GM23248 (cell line): ENCODE results near the gene EVC. TPM values are rescaled to one million over a fixed set of nuclear protein-coding genes. Genes with fewer than 3 reads are reported as not detected.
A peak's percentile ranks its signal among the peaks of the same experiment; 100 is the strongest.

Source experiments
- DNase-seq: peaks from one replicate; pipeline ENCODE4 v3.0.0-alpha.2; 2015
- H2AFZ ChIP-seq: fragments of 200-600 bp; sonication (generic); 2 replicates; pipeline ENCODE4 v1.6.1; 2016; ENCODE audit warnings: antibody characterized with exemption
- H3F3A ChIP-seq: fragments of 200-600 bp; sonication (generic); 2 replicates; pipeline ENCODE4 v1.6.1; 2016; ENCODE audit warnings: mild to moderate bottlenecking, antibody characterized with exemption, mixed run types; ENCODE audit not compliant: insufficient read depth
- H3K27ac ChIP-seq: fragments of 200-600 bp; sonication (generic); 2 replicates; pipeline ENCODE4 v1.5.1; 2016; ENCODE audit warnings: mild to moderate bottlenecking
- H3K27me3 ChIP-seq: fragments of 200-600 bp; sonication (generic); replicated peaks from 2 replicates; pipeline ENCODE4 v1.6.1; 2016; ENCODE audit warnings: mild to moderate bottlenecking; ENCODE audit not compliant: insufficient read depth
- H3K36me3 ChIP-seq: fragments of 200-600 bp; sonication (generic); 2 replicates; pipeline ENCODE4 v1.6.1; 2016; ENCODE audit warnings: low read depth, mild to moderate bottlenecking
- H3K4me1 ChIP-seq: fragments of 200-600 bp; sonication (generic); 2 replicates; pipeline ENCODE4 v1.6.1; 2016; ENCODE audit warnings: mild to moderate bottlenecking; ENCODE audit not compliant: insufficient read depth
- H3K4me2 ChIP-seq: fragments of 200-600 bp; sonication (generic); one replicate; pipeline ENCODE4 v1.6.1; 2016; ENCODE audit warnings: mild to moderate bottlenecking; ENCODE audit not compliant: unreplicated experiment
- H3K4me3 ChIP-seq: fragments of 200-600 bp; sonication (generic); 2 replicates; pipeline ENCODE4 v1.5.1; 2016; ENCODE audit warnings: mild to moderate bottlenecking
- H3K79me2 ChIP-seq: fragments of 200-600 bp; sonication (generic); 2 replicates; pipeline ENCODE4 v1.6.1; 2016; ENCODE audit warnings: mild to moderate bottlenecking; ENCODE audit not compliant: insufficient read depth
- H3K9ac ChIP-seq: fragments of 200-600 bp; sonication (generic); 2 replicates; pipeline ENCODE4 v1.6.1; 2016; ENCODE audit warnings: mild to moderate bottlenecking
- H3K9me2 ChIP-seq: fragments of 200-600 bp; sonication (generic); 2 replicates; pipeline ENCODE4 v1.6.1; 2016; ENCODE audit warnings: mixed run types, mild to moderate bottlenecking, moderate library complexity; ENCODE audit not compliant: insufficient read depth
- H3K9me3 ChIP-seq: fragments of 200-600 bp; sonication (generic); one replicate; pipeline ENCODE4 v1.6.1; 2017; ENCODE audit warnings: low read depth
- H4K20me1 ChIP-seq: fragments of 200-600 bp; sonication (generic); 2 replicates; pipeline ENCODE4 v1.6.0; 2016; ENCODE audit not compliant: insufficient read depth
- EZH2 ChIP-seq: fragments of 200-600 bp; sonication (generic); IDR thresholded peaks from 2 replicates; pipeline ENCODE4 v1.6.1; 2018; ENCODE audit warnings: antibody characterized with exemption, mild to moderate bottlenecking; ENCODE audit not compliant: insufficient read depth, poor library complexity, severe bottlenecking
- EZH2phosphoT487 ChIP-seq: fragments of 200-600 bp; sonication (generic); IDR thresholded peaks from 2 replicates; pipeline ENCODE4 v1.6.1; 2018; ENCODE audit warnings: antibody characterized with exemption, moderate library complexity, mild to moderate bottlenecking, low read depth; ENCODE audit not compliant: insufficient read depth
- WGBS, 2 experiments: methylation state at CpG; one replicate each; pipeline ENCODE4 v1.1.6; 2015 to 2017; ENCODE audit warnings: low lambda C conversion rate in 2 of 2, low coverage in 1 of 2; ENCODE audit errors: missing lambda C conversion rate in 2 of 2; 5-methylcytosine and 5-hydroxymethylcytosine counted together
- in situ Hi-C: fragments of 300-500 bp; cut with MboI; formaldehyde crosslinking; loops from 2 replicates; pipeline ENCODE4 v1.15.0; 2020
- polyA plus RNA-seq: library from polyadenylated mRNA; unstranded; fragments of >200 nt; fragmentation: Nextera tagmentation; extraction: Ambion mirVana; gene quantifications from 2 replicates; pipeline ENCODE4 v1.2.1, GENCODE V29; 2016
- total RNA-seq: library from RNA; depleted of rRNA; stranded (reverse); fragments of >200 nt; shearing (Covaris generic); gene quantifications from 2 replicates; pipeline ENCODE4 v1.2.3, GENCODE V29; 2014

The EVC gene
- total and polyA plus RNA-seq, 2 experiments from 2014 or later, result 4.0 to 56.2 TPM

DNA sequence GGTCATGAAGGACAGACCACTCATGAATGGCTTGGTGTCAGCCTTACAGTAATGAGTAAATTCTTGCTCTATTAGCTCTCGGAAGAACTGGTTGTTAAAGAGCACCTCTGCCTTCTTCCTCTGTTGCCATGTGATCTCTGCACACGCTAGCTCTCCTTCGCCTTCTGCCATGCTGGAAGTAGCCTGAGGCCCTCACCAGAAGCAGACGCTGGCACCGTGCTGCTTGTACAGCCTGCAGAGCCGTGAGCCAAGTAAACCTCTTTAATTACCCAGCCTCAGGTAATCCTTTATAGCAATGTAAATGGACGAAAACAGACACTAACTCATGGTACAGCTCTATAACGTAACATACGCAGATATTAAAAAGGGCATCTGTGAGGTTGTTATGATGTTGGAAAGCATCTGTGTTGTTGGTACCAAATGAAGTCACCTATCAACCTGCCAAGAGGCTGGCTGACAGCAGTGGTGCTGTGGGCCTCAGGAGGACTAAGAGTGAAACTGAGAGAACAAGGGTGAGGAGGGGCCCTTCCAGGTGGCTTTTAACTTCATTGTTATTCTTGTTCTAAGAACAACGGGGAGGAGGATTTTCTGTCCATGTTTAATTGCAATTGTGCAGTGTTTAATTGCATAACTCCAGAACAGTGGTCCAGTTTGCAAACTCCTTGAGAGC, 112.7 kb downstream of the EVC start:
- H4K20me1 ChIP-seq, result no peaks in the 10 kb centered on the region

DNA sequence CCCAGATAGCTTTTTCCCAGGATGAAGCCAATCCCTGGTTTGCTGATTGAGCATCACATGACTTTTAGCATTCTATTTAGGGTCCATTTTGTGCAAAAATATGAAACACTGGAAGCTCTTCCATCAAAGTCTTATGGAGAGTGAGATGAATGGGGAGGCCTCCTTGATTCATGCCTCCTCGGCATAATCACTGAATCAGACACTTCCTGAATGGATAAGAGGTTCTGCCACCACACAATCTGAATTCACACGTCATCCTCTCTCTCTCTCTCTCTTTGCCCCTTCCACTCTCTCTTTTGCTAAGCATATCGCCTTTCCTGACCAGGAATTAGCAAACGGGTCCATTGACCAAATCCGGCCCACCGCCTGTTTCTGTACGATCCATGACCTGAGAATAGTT, 113.2 kb downstream of the EVC start:
- H2AFZ ChIP-seq, result no peak overlapping the region
- no peak overlapping the region for H3K4me3 ChIP-seq
- DNase-seq, result no peak
- H3F3A ChIP-seq, result peaks cover 5% of the 10 kb centered on the region; the same call in 1 of the 2 replicates
- WGBS, 2 experiments, result 84 to 86% methylated on average over 7 of the region's 7 CpGs
- TF ChIP-seq EZH2 (no peak), EZH2phosphoT487 (no peak)
- H3K79me2 ChIP-seq, result no peaks in the 10 kb centered on the region
- in situ Hi-C loops, result loop anchor here (25.0 kb wide), 1 partner anchor 787 kb away; no protein-coding TSS in a partner anchor
- H3K4me2 ChIP-seq, result no peak overlapping the region
- no peak overlapping the region for H3K9ac ChIP-seq
- no peaks in the 10 kb centered on the region for H3K9me2 ChIP-seq
- no peaks in the 10 kb centered on the region for H3K27me3 ChIP-seq
- H3K4me1 ChIP-seq, result 0 out of 2 replicates have a peak, but pooled peaks cover 9% of the 10 kb centered on the region
- no peak overlapping the region for H3K27ac ChIP-seq
- no peaks in the 10 kb centered on the region for H4K20me1 ChIP-seq
- no peaks in the 10 kb centered on the region for H3K9me3 ChIP-seq
- peaks cover 31% of the 10 kb centered on the region; the same call in 1 of the 2 replicates for H3K36me3 ChIP-seq

More for the DNA sequence above, 112.7 kb downstream of the EVC start:
- in situ Hi-C loops, result loop anchor here (25.0 kb wide), 1 partner anchor 786 kb away; no protein-coding TSS in a partner anchor
- Histone ChIP-seq H3K9me3 (no peaks in the 10 kb centered on the region), H3K9ac (no peak overlapping the region), H3F3A (peaks cover 5% of the 10 kb centered on the region; the same call in 1 of the 2 replicates), H3K9me2 (no peaks in the 10 kb centered on the region), H3K4me2 (no peak overlapping the region), H2AFZ (no peak overlapping the region), H3K27ac (no peak overlapping the region), H3K27me3 (no peaks in the 10 kb centered on the region), H3K4me1 (0 out of 2 replicates have a peak, but pooled peaks cover 9% of the 10 kb centered on the region), H3K4me3 (no peak overlapping the region), H3K36me3 (peaks cover 31% of the 10 kb centered on the region; the same call in 1 of the 2 replicates), H3K79me2 (no peaks in the 10 kb centered on the region)
- WGBS, 2 experiments, result 86 to 92% methylated on average over 10 of the region's 10 CpGs
- TF ChIP-seq EZH2, result no peak
- TF ChIP-seq EZH2phosphoT487, result no peak
- DNase-seq, result no peak

DNA sequence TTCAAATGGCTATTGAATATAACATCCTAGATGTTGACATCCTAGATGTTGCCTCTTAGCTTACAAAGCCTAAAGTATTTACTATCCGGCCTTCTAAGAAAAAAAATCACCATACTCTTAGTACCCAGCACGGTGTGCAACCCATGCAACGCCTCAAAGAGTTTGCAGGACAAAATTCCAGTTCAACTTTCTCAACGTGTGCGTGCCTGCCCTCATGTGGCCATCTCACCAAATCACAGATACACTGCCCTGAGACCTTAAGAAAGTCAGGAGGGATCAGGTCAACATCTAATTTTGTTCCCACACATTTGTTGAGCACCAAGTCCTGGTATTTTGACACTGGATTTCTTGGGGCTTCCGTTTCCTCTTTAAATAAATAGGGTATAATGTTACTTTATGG, 113.6 kb downstream of the EVC start:
- H3K4me1 ChIP-seq, result 0 out of 2 replicates have a peak, but pooled peaks cover 9% of the 10 kb centered on the region
- peaks cover 5% of the 10 kb centered on the region; the same call in 1 of the 2 replicates for H3F3A ChIP-seq
- H4K20me1 ChIP-seq, result no peaks in the 10 kb centered on the region
- no peaks in the 10 kb centered on the region for H3K27me3 ChIP-seq
- H3K4me2 ChIP-seq, result no peak overlapping the region
- DNase-seq, result peak; percentile 65
- H3K9me2 ChIP-seq, result no peaks in the 10 kb centered on the region
- no peak overlapping the region for H3K4me3 ChIP-seq
- no peak overlapping the region for H3K9ac ChIP-seq
- in situ Hi-C loops, result loop anchor here (25.0 kb wide), 1 partner anchor 787 kb away; no protein-coding TSS in a partner anchor
- WGBS, 2 experiments, result 68 to 81% methylated on average over 6 of the region's 6 CpGs
- no peak for TF ChIP-seq EZH2
- no peak for TF ChIP-seq EZH2phosphoT487
- no peaks in the 10 kb centered on the region for H3K79me2 ChIP-seq
- no peaks in the 10 kb centered on the region for H3K9me3 ChIP-seq
- H2AFZ ChIP-seq, result no peak overlapping the region
- H3K36me3 ChIP-seq, result peaks cover 31% of the 10 kb centered on the region; the same call in 1 of the 2 replicates
- no peak overlapping the region for H3K27ac ChIP-seq

DNA sequence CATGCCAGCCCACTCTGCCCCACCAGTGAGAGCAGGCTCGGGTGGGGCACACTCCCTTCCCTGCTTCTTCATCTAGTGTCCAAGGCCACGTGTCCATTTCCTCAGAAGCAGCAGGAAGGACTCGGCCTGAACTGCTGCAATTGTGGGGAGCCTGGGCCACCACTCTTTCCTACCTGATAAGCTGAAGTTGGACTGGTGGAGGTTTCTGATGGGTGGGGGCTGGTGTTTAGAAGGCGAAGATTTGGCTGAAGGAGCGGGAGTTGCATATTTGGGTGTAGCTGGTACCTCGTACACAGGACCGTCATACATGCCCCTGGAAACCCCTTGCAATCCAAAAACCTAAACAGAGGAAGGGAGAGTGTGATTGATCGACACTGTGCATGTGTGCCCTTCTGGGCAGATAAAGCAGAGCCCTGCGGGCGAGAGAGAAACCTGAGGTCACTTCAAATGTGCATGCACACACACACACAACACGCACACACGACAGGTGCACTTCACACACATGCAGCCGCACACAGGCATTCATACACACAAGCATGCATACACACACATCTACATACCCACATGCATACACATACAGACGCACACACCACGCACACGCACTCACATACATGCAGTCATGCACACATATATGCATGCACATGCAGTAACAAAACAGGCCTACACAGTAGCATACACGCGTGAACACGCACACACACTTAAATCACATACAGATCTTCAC, 114.5 kb downstream of the EVC start:
- Histone ChIP-seq H3K9me2 (no peaks in the 10 kb centered on the region), H3K4me3 (no peak overlapping the region), H3K36me3 (peaks cover 22% of the 10 kb centered on the region; the same call in 1 of the 2 replicates), H3K9me3 (no peaks in the 10 kb centered on the region), H4K20me1 (no peaks in the 10 kb centered on the region), H3K27me3 (no peaks in the 10 kb centered on the region), H3F3A (peaks cover 5% of the 10 kb centered on the region; the same call in 1 of the 2 replicates), H2AFZ (no peak overlapping the region), H3K9ac (no peak overlapping the region), H3K79me2 (no peaks in the 10 kb centered on the region), H3K4me1 (peaks cover 9% of the 10 kb centered on the region; the same call in 1 of the 2 replicates), H3K27ac (no peak overlapping the region), H3K4me2 (no peak overlapping the region)
- DNase-seq, result no peak
- TF ChIP-seq EZH2 (no peak), EZH2phosphoT487 (no peak)
- 94% methylated on average over 19 of the region's 19 CpGs for WGBS, 2 experiments
- in situ Hi-C loops, result no loop called here
